H9 (cell line): Measurements from ENCODE around the gene TMEM158. TPM values are rescaled to one million over a fixed set of nuclear protein-coding genes. Genes with fewer than 3 reads are reported as not detected.

Experiments
- DNase-seq: peaks from one replicate; pipeline ENCODE4 v3.0.0-alpha.2; 2017
- H2AFZ ChIP-seq: one replicate; pipeline ENCODE4 v1.6.1; 2013; ENCODE audit warnings: mild to moderate bottlenecking, low read length, control low read depth, moderate library complexity
- H2AK5ac ChIP-seq: 2 replicates; pipeline ENCODE4 v1.6.1; 2013; ENCODE audit warnings: low read length, control low read depth, mixed read lengths; ENCODE audit not compliant: insufficient read length
- H2BK120ac ChIP-seq: one replicate; pipeline ENCODE4 v1.6.1; 2013; ENCODE audit warnings: low read depth, mild to moderate bottlenecking, low read length, control low read depth, inconsistent platforms; ENCODE audit not compliant: poor library complexity, severe bottlenecking
- H2BK12ac ChIP-seq: 2 replicates; pipeline ENCODE4 v1.6.1; 2013; ENCODE audit warnings: low read length, control low read depth, mixed read lengths, low read depth; ENCODE audit not compliant: insufficient read length
- H2BK15ac ChIP-seq: 2 replicates; pipeline ENCODE4 v1.6.1; 2013; ENCODE audit warnings: low read depth, low read length, control low read depth
- H2BK20ac ChIP-seq: one replicate; pipeline ENCODE4 v1.6.1; 2013; ENCODE audit warnings: low read depth, mild to moderate bottlenecking, low read length, control low read depth, inconsistent platforms; ENCODE audit not compliant: poor library complexity, severe bottlenecking
- H2BK5ac ChIP-seq: 2 replicates; pipeline ENCODE4 v1.6.1; 2013; ENCODE audit warnings: low read length, control low read depth, mixed read lengths; ENCODE audit not compliant: insufficient read length
- H3K14ac ChIP-seq: 2 replicates; pipeline ENCODE4 v1.6.1; 2013; ENCODE audit warnings: low read length, control low read depth; ENCODE audit not compliant: insufficient read depth
- H3K18ac ChIP-seq: 2 replicates; pipeline ENCODE4 v1.6.1; 2013; ENCODE audit warnings: low read depth, mild to moderate bottlenecking, mixed read lengths, low read length, control low read depth; ENCODE audit not compliant: insufficient read length
- H3K23ac ChIP-seq: 2 replicates; pipeline ENCODE4 v1.6.1; 2013; ENCODE audit warnings: low read length, control low read depth, mixed read lengths, low read depth; ENCODE audit not compliant: insufficient read length
- H3K23me2 ChIP-seq: 2 replicates; pipeline ENCODE4 v1.6.1; 2013; ENCODE audit warnings: low read depth, mild to moderate bottlenecking, mixed read lengths, low read length, control low read depth; ENCODE audit not compliant: insufficient read length, poor library complexity, severe bottlenecking
- H3K27ac ChIP-seq: 2 replicates; pipeline ENCODE4 v1.5.1; 2013; ENCODE audit warnings: low read length, control low read depth, mixed read lengths, low read depth; ENCODE audit not compliant: insufficient read length
- H3K27me3 ChIP-seq: 2 replicates; pipeline ENCODE4 v1.6.1; 2013; ENCODE audit warnings: low read length, control low read depth, inconsistent platforms; ENCODE audit not compliant: insufficient read depth
- H3K4ac ChIP-seq: 2 replicates; pipeline ENCODE4 v1.6.1; 2013; ENCODE audit warnings: low read depth, mild to moderate bottlenecking, control low read depth, inconsistent platforms, low read length, moderate library complexity
- H3K4me1 ChIP-seq: 2 replicates; pipeline ENCODE4 v1.6.1; 2013; ENCODE audit warnings: low read length, control low read depth, inconsistent platforms; ENCODE audit not compliant: insufficient read depth
- H3K4me2 ChIP-seq: 2 replicates; pipeline ENCODE4 v1.6.1; 2013; ENCODE audit warnings: low read length, control low read depth, mixed read lengths; ENCODE audit not compliant: insufficient read length, insufficient read depth
- H3K56ac ChIP-seq: 2 replicates; pipeline ENCODE4 v1.6.1; 2013; ENCODE audit warnings: low read depth, mild to moderate bottlenecking, mixed read lengths, low read length, control low read depth; ENCODE audit not compliant: insufficient read length
- H3K79me1 ChIP-seq: 2 replicates; pipeline ENCODE4 v1.6.1; 2013; ENCODE audit warnings: low read depth, mild to moderate bottlenecking, moderate library complexity, low read length, control low read depth, inconsistent platforms; ENCODE audit not compliant: insufficient read depth, poor library complexity, severe bottlenecking
- H3K79me2 ChIP-seq: 2 replicates; pipeline ENCODE4 v1.6.1; 2013; ENCODE audit warnings: low read length, control low read depth, inconsistent platforms; ENCODE audit not compliant: insufficient read depth
- H3K9ac ChIP-seq: 2 replicates; pipeline ENCODE4 v1.6.1; 2013; ENCODE audit warnings: low read length, control low read depth, mixed read lengths; ENCODE audit not compliant: insufficient read length; ENCODE audit errors: extremely low read depth
- H3K9me3 ChIP-seq: one replicate; pipeline ENCODE4 v1.6.1; 2013; ENCODE audit warnings: low read depth, low read length, inconsistent platforms; ENCODE audit not compliant: control insufficient read depth
- H3T11ph ChIP-seq: one replicate; pipeline ENCODE4 v1.6.1; 2013; ENCODE audit warnings: mild to moderate bottlenecking, low read length, control low read depth, inconsistent platforms
- H4K20me1 ChIP-seq: one replicate; pipeline ENCODE4 v1.6.1; 2013; ENCODE audit not compliant: control insufficient read depth, insufficient read length, insufficient read depth
- H4K5ac ChIP-seq: 2 replicates; pipeline ENCODE4 v1.6.1; 2013; ENCODE audit warnings: low read depth, mild to moderate bottlenecking, mixed read lengths, low read length, control low read depth; ENCODE audit not compliant: insufficient read length
- H4K8ac ChIP-seq: replicated peaks from 2 replicates; pipeline ENCODE4 v1.6.1; 2013; ENCODE audit warnings: low read length, control low read depth, mixed read lengths, low read depth; ENCODE audit not compliant: insufficient read length
- H4K91ac ChIP-seq: 2 replicates; pipeline ENCODE4 v1.6.1; 2013; ENCODE audit warnings: low read depth, mild to moderate bottlenecking, moderate library complexity, mixed read lengths, low read length, control low read depth; ENCODE audit not compliant: insufficient read length
- H3K27ac Mint-ChIP-seq, 3 experiments: 2 replicates in 2 of 3; 3 replicates in 1 of 3; pipeline ENCODE4 v1.8.0; 2020 to 2021; ENCODE audit warnings: mixed read lengths in 3 of 3, mild to moderate bottlenecking in 1 of 3, moderate library complexity in 1 of 3
- H3K27me3 Mint-ChIP-seq: 2 replicates; pipeline ENCODE4 v1.8.0; 2021; ENCODE audit warnings: low read depth, mild to moderate bottlenecking, moderate library complexity, mixed read lengths
- H3K36me3 Mint-ChIP-seq, 3 experiments: 2 replicates in 2 of 3; 3 replicates in 1 of 3; pipeline ENCODE4 v1.8.0; 2020 to 2021; ENCODE audit warnings: low read depth in 3 of 3, mixed read lengths in 3 of 3; ENCODE audit not compliant: insufficient read depth in 1 of 3
- H3K4me1 Mint-ChIP-seq, 2 experiments: 2 replicates each; pipeline ENCODE4 v1.8.0; 2020; ENCODE audit warnings: mixed read lengths in 2 of 2
- H3K4me3 Mint-ChIP-seq, 2 experiments: 2 replicates in 1 of 2; 3 replicates in 1 of 2; pipeline ENCODE4 v1.8.0; 2020 to 2021; ENCODE audit warnings: mild to moderate bottlenecking in 2 of 2, mixed read lengths in 2 of 2, moderate library complexity in 1 of 2
- H3K9me3 Mint-ChIP-seq, 2 experiments: 2 replicates in 1 of 2; 3 replicates in 1 of 2; pipeline ENCODE4 v1.8.0; 2020; ENCODE audit warnings: mild to moderate bottlenecking in 2 of 2, mixed read lengths in 2 of 2, moderate library complexity in 1 of 2
- CTCF ChIP-seq: fragments of 200-600 bp; sonication (generic); conservative IDR thresholded peaks from 3 replicates; pipeline ENCODE4 v1.8.0; 2021; ENCODE audit warnings: antibody characterized with exemption, mild to moderate bottlenecking
- WGBS: extraction: QIAGEN DNeasy Blood & Tissue Kit; methylation state at CpG from one replicate; pipeline ENCODE4 v1.1.7; 2013; ENCODE audit warnings: missing lambda C conversion rate, low lambda C conversion rate, mixed read lengths; ENCODE audit not compliant: insufficient read length; ENCODE audit errors: extremely low coverage; 5-methylcytosine and 5-hydroxymethylcytosine counted together
- total RNA-seq: library from RNA; stranded (reverse); gene quantifications from 2 replicates; pipeline ENCODE4 v1.2.1, GENCODE V29; 2021

TMEM158 gene
- total RNA-seq, 1 experiment from 2014 or later, result 29.1 TPM

- Histone ChIP-seq H2BK5ac (no peak overlapping the region), H3K27me3 (no peaks in the 10 kb centered on the region), H4K8ac (no peak overlapping the region), H3K27ac (no peak overlapping the region), H3K23me2 (no peaks in the 10 kb centered on the region), H4K91ac (no peak overlapping the region), H3T11ph (no peak overlapping the region), H2AFZ (no peak overlapping the region), H3K18ac (no peak overlapping the region), H3K4me2 (no peak overlapping the region), H2BK20ac (no peak overlapping the region), H3K9me3 (no peaks in the 10 kb centered on the region), H4K5ac (no peak overlapping the region), H4K20me1 (no peaks in the 10 kb centered on the region), H3K9ac (no peak overlapping the region), H2BK15ac (no peak overlapping the region), H3K4me1 (no peaks in the 10 kb centered on the region), H3K56ac (no peak overlapping the region), H3K14ac (no peak overlapping the region), H2AK5ac (no peak overlapping the region), H3K23ac (no peak overlapping the region), H3K4ac (no peak overlapping the region), H3K79me1 (no peaks in the 10 kb centered on the region), H2BK12ac (no peak overlapping the region), H3K79me2 (no peaks in the 10 kb centered on the region), H2BK120ac (no peak overlapping the region)
- Mint-ChIP-seq H3K4me1 (peaks cover 16 to 23% of the 10 kb centered on the region in 2 experiments), H3K9me3 (no peaks in the 10 kb centered on the region; a peak in 1 of 5 replicates), H3K27me3 (peaks cover 16% of the 10 kb centered on the region), H3K36me3 (no peaks in the 10 kb centered on the region), H3K27ac (no peak overlapping the region), H3K4me3 (no peak overlapping the region)
- no CpG with 5 or more reads among the region's 11 CpGs for WGBS
- no peak for DNase-seq
- TF ChIP-seq CTCF, result no peak
Observed at GRCh38 chr3:45211466-45212094, 14.5 kb downstream of the TMEM158 start.
